Gastrocnemius medialis (tissue), 4 donors: ENCODE measurements around the gene EDARADD. TPM values are rescaled to one million over a fixed set of nuclear protein-coding genes. Genes with fewer than 3 reads are reported as not detected.

ENCODE experiments used
- ATAC-seq, 2 donors: fragments of 150-250 bp; one replicate each; pipeline ENCODE4 v1.9.1; 2016
- DNase-seq, 2 donors: peaks; one replicate each; pipeline ENCODE4 v3.0.0-alpha.2; 2019
- H3K27ac ChIP-seq, 4 donors: fragments of 200-600 bp; sonication (generic); 1 replicate in 1 of 4; 2 replicates in 3 of 4; pipeline ENCODE4 v1.5.1; 2016 to 2018; ENCODE audit warnings: mild to moderate bottlenecking in 2 of 4, moderate library complexity in 1 of 4
- H3K27me3 ChIP-seq, 3 donors: fragments of 200-600 bp; sonication (generic) in 2 of 3; 1 replicate in 1 of 3; 2 replicates in 2 of 3; pipeline versions ENCODE4 v1.5.1 to v1.6.0; 2016 to 2019; ENCODE audit warnings: mild to moderate bottlenecking in 1 of 3, moderate library complexity in 1 of 3
- H3K36me3 ChIP-seq, 2 donors: fragments of 200-600 bp; sonication (generic) in 1 of 2; one replicate each; pipeline ENCODE4 v1.5.1; 2017 to 2018
- H3K4me1 ChIP-seq, 2 donors: fragments of 200-600 bp; sonication (generic) in 1 of 2; one replicate each; pipeline ENCODE4 v1.5.1; 2016 to 2017; ENCODE audit warnings: mild to moderate bottlenecking in 2 of 2
- H3K4me3 ChIP-seq, 4 donors: fragments of 200-600 bp; sonication (generic) in 3 of 4; 1 replicate in 1 of 4; 2 replicates in 3 of 4; pipeline ENCODE4 v1.5.1; 2016 to 2019; ENCODE audit warnings: mild to moderate bottlenecking in 2 of 4
- H3K9me3 ChIP-seq, 3 donors: fragments of 200-600 bp; sonication (generic) in 2 of 3; 1 replicate in 1 of 3; 2 replicates in 2 of 3; pipeline ENCODE4 v1.5.1; 2016 to 2019
- CTCF ChIP-seq, 5 experiments: fragments of 450-650 bp in 3 of 5; fragments of 200-600 bp in 2 of 5; sonication (generic) in 2 of 5; IDR thresholded peaks in 4 of 5; conservative IDR thresholded peaks in 1 of 5; 1 replicate in 4 of 5; 2 replicates in 1 of 5; pipeline ENCODE4 v1.5.1; 2016 to 2019; ENCODE audit warnings: antibody characterized with exemption in 5 of 5, mild to moderate bottlenecking in 3 of 5, moderate library complexity in 3 of 5
- POLR2A ChIP-seq, 2 donors: fragments of 450-650 bp; IDR thresholded peaks; one replicate each; pipeline ENCODE4 v1.6.1; 2017; ENCODE audit warnings: antibody characterized with exemption in 2 of 2, mild to moderate bottlenecking in 2 of 2, moderate library complexity in 2 of 2
- in situ Hi-C, 4 donors: fragments of 200-750 bp; cut with MboI; loops; one replicate each; pipeline versions ENCODE4 v1.15.0 to v1.8.0; 2017; ENCODE audit warnings: low sequenced_read_pairs in 4 of 4
- intact Hi-C: fragments of 100-400 bp; cut with DNase I; formaldehyde crosslinking; loops from one replicate; pipeline ENCODE4 v1.15.1; 2023; ENCODE audit warnings: low total_unique reads
- total RNA-seq, 4 donors: library from RNA; depleted of rRNA; stranded (reverse); fragments of >200 nt; gene quantifications; one replicate each; pipeline versions ENCODE4 v1.1.0 to v1.2.3, GENCODE V29; 2016

EDARADD gene
- total RNA-seq, 4 donors from 2014 or later, result not detected

GRCh38 chr1:236398538-236398937, 4.5 kb downstream of the EDARADD start:
- no peak for ATAC-seq
- TF ChIP-seq POLR2A (IDR thresholded peaks at IDR 0.05) (no peak), CTCF (IDR thresholded peaks at IDR 0.05 in 4 of 5, conservative IDR thresholded peaks at IDR 0.05 in 1 of 5) (no peak)
- no peak overlapping the region for H3K27ac ChIP-seq
- intact Hi-C loops, result no loop called here
- H3K36me3 ChIP-seq, result no peaks in the 10 kb centered on the region
- peaks cover 16 to 44% (median 29%) of the 10 kb centered on the region in 3 donors for H3K27me3 ChIP-seq
- no peaks in the 10 kb centered on the region for H3K9me3 ChIP-seq
- H3K4me1 ChIP-seq, result peaks cover 0 to 3% of the 10 kb centered on the region in 2 donors
- in situ Hi-C loops, result no loop called here
- DNase-seq, result no peak
- H3K4me3 ChIP-seq, result no peak overlapping the region

- in situ Hi-C loops (no loop called here), intact Hi-C loops (no loop called here)
- H3K4me3 ChIP-seq, result no peak overlapping the region
- peaks cover 0 to 3% of the 10 kb centered on the region in 2 donors for H3K4me1 ChIP-seq
- H3K27ac ChIP-seq, result no peak overlapping the region
- H3K27me3 ChIP-seq, result peaks cover 12 to 35% (median 19%) of the 10 kb centered on the region in 3 donors
- ATAC-seq, result no peak
- TF ChIP-seq CTCF (IDR thresholded peaks at IDR 0.05 in 4 of 5, conservative IDR thresholded peaks at IDR 0.05 in 1 of 5), result no peak
- TF ChIP-seq POLR2A (IDR thresholded peaks at IDR 0.05), result no peak
- no peak for DNase-seq
- no peaks in the 10 kb centered on the region for H3K36me3 ChIP-seq
- no peaks in the 10 kb centered on the region for H3K9me3 ChIP-seq
These were observed 6.0 kb downstream of the EDARADD start for GRCh38 chr1:236400061-236400603.

- Histone ChIP-seq H3K4me3 (no peak overlapping the region), H3K4me1 (no peaks in the 10 kb centered on the region), H3K36me3 (no peaks in the 10 kb centered on the region), H3K27me3 (peaks cover 8 to 19% (median 10%) of the 10 kb centered on the region in 3 donors), H3K27ac (no peak overlapping the region), H3K9me3 (no peaks in the 10 kb centered on the region)
- intact Hi-C loops, result no loop called here
- DNase-seq (no peak), ATAC-seq (no peak)
- in situ Hi-C loops, result no loop called here
- TF ChIP-seq POLR2A (IDR thresholded peaks at IDR 0.05), result no peak
These were observed 7.6 kb downstream of the EDARADD start for GRCh38 chr1:236401698-236402097.

- in situ Hi-C loops, result no loop called here
- no peak overlapping the region for H3K4me3 ChIP-seq
- intact Hi-C loops, result no loop called here
- no peaks in the 10 kb centered on the region for H3K4me1 ChIP-seq
- H3K27me3 ChIP-seq, result peaks cover 0 to 4% (median 0%) of the 10 kb centered on the region in 3 donors
- no peaks in the 10 kb centered on the region for H3K36me3 ChIP-seq
- ATAC-seq (no peak), DNase-seq (no peak)
- H3K27ac ChIP-seq, result no peak overlapping the region
- no peak for TF ChIP-seq POLR2A (IDR thresholded peaks at IDR 0.05)
- TF ChIP-seq CTCF (IDR thresholded peaks at IDR 0.05 in 4 of 5, conservative IDR thresholded peaks at IDR 0.05 in 1 of 5), result no peak
- H3K9me3 ChIP-seq, result no peaks in the 10 kb centered on the region
These were observed 10.0 kb downstream of the EDARADD start for GRCh38 chr1:236403905-236404696.

- intact Hi-C loops (no loop called here), in situ Hi-C loops (no loop called here)
- Histone ChIP-seq H3K4me1 (no peaks in the 10 kb centered on the region), H3K36me3 (no peaks in the 10 kb centered on the region), H3K4me3 (no peak overlapping the region), H3K27ac (no peak overlapping the region), H3K27me3 (no peaks in the 10 kb centered on the region), H3K9me3 (no peaks in the 10 kb centered on the region)
- TF ChIP-seq POLR2A (IDR thresholded peaks at IDR 0.05) (no peak), CTCF (IDR thresholded peaks at IDR 0.05 in 4 of 5, conservative IDR thresholded peaks at IDR 0.05 in 1 of 5) (no peak)
- ATAC-seq (no peak), DNase-seq (no peak)
These were observed 13.0 kb downstream of the EDARADD start for GRCh38 chr1:236407059-236407458.
